Activated CD4-positive, alpha-beta memory T cell treated with anti-CD3 and anti-CD28 coated beads for 36 hours (primary cell): ENCODE results near the gene PDS5B. TPM values are rescaled to one million over a fixed set of nuclear protein-coding genes. Genes with fewer than 3 reads are reported as not detected.
"Not testable (repeated sequence)": the region's sequence is repeated elsewhere in the genome, so short reads cannot be mapped to it uniquely, and the experiment has no call there.

ENCODE experiments used
- CTCF ChIA-PET: fragments of 350-600 bp; sonication (Branson Sonifier 250); formaldehyde crosslinking; loops from one replicate; lab custom pipeline; 2021; ENCODE audit warnings: antibody characterized with exemption, inconsistent platforms; lab: Charles Lee
- POLR2A ChIA-PET: fragments of 350-600 bp; sonication (Branson Sonifier 250); formaldehyde crosslinking; loops from one replicate; lab custom pipeline; 2021; ENCODE audit warnings: antibody characterized with exemption; lab: Charles Lee
- DNase-seq: peaks from one replicate; pipeline ENCODE4 v3.0.0-alpha.2; 2020
- H3K27ac Mint-ChIP-seq: one replicate; pipeline ENCODE4 v1.8.0; 2021; ENCODE audit warnings: mixed read lengths
- H3K27me3 Mint-ChIP-seq: one replicate; pipeline ENCODE4 v1.8.0; 2021; ENCODE audit warnings: mixed read lengths
- H3K36me3 Mint-ChIP-seq: one replicate; pipeline ENCODE4 v1.8.0; 2021; ENCODE audit warnings: mixed read lengths
- H3K4me1 Mint-ChIP-seq: one replicate; pipeline ENCODE4 v1.8.0; 2021; ENCODE audit warnings: low read depth, mixed read lengths
- H3K4me3 Mint-ChIP-seq: one replicate; pipeline ENCODE4 v1.8.0; 2021; ENCODE audit warnings: mild to moderate bottlenecking, mixed read lengths
- H3K9me3 Mint-ChIP-seq: one replicate; pipeline ENCODE4 v1.8.0; 2021; ENCODE audit warnings: mixed read lengths
- intact Hi-C: fragments of 100-400 bp; cut with micrococcal nuclease; formaldehyde crosslinking; loops from one replicate; pipeline ENCODE4 v1.15.1; 2023
- total RNA-seq, 2 experiments: library from RNA; stranded (reverse); gene quantifications; one replicate each; pipeline ENCODE4 v1.2.3, GENCODE V29; 2021

PDS5B gene
- total RNA-seq, 2 experiments from 2014 or later = 59.4 to 61.7 TPM

DNA sequence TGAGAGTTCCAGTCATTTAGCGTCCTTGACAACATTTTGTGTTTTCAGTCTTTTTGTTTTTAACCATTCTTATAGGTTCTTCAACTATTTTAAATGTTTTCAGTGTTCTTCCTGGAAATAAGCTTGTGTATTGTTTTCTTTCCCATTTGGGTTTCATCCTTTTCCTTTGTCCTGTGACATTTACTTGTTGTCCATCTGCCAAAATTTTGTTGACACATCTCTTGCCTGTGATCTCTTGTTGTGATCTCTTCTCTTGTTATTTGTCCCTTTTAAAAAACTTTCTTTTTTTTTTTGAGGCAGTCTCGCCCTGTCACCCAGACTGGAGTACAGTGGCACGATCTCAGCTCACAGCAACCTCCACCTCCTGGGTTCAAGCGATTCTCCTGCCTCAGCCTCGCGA is 96.5 kb downstream of the PDS5B start:
- Mint-ChIP-seq H3K9me3 (no peaks in the 10 kb centered on the region), H3K27me3 (no peaks in the 10 kb centered on the region), H3K27ac (no peak overlapping the region), H3K4me1 (peaks cover 7% of the 10 kb centered on the region), H3K36me3 (peaks cover 36% of the 10 kb centered on the region), H3K4me3 (no peak overlapping the region)
- POLR2A ChIA-PET = no interaction called here
- no peak for DNase-seq
- intact Hi-C loops = no loop called here
- CTCF ChIA-PET = interaction anchor here (1.5 kb wide), 1 partner anchor 95 kb away, joined by 4 read pairs; no protein-coding TSS in a partner anchor

- CTCF ChIA-PET = no interaction called here
- Mint-ChIP-seq H3K4me1 (peaks cover 4% of the 10 kb centered on the region), H3K27me3 (no peaks in the 10 kb centered on the region), H3K27ac (no peak overlapping the region), H3K36me3 (peaks cover 14% of the 10 kb centered on the region), H3K4me3 (no peak overlapping the region), H3K9me3 (no peaks in the 10 kb centered on the region)
- POLR2A ChIA-PET = no interaction called here
- no peak for DNase-seq
- intact Hi-C loops = no loop called here
These were observed 101.0 kb downstream of the PDS5B start for GRCh38 chr13:32687275-32687674.

DNA sequence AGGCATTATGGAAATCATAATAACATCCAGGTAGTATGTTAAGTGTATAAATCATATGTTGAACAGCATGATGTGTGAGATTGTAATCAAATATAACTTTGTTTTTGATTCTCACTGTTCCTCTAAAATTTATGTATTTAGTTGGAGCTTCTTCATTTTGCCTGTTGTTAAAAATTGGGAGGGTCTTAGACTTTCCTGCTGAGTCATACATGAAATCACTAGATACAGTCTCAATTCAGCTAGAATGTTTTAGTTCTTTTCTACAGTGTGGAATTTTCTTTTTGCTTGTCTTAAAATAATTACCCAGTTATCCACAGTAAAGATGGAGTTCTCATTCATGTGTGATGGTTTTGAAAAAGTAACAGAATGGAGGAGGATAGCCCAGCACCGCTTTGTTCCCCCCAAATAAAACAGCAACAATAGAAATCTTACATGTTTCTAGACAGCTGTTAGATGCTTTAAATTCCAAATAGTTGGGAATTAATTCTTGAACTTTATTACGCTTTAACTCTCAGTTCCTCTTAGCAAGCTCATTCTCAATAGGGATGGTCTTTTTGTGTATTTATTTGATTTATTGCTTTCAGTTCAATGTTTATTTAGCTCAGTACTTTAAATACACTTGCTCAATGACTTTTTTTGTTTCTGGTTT is 109.5 kb downstream of the PDS5B start:
- DNase-seq = no peak
- CTCF ChIA-PET = no interaction called here
- H3K27ac Mint-ChIP-seq = no peak overlapping the region
- H3K27me3 Mint-ChIP-seq = no peaks in the 10 kb centered on the region
- intact Hi-C loops = no loop called here
- no peaks in the 10 kb centered on the region for H3K4me1 Mint-ChIP-seq
- no peaks in the 10 kb centered on the region for H3K9me3 Mint-ChIP-seq
- POLR2A ChIA-PET = no interaction called here
- no peak overlapping the region for H3K4me3 Mint-ChIP-seq
- peaks cover 8% of the 10 kb centered on the region for H3K36me3 Mint-ChIP-seq

DNA sequence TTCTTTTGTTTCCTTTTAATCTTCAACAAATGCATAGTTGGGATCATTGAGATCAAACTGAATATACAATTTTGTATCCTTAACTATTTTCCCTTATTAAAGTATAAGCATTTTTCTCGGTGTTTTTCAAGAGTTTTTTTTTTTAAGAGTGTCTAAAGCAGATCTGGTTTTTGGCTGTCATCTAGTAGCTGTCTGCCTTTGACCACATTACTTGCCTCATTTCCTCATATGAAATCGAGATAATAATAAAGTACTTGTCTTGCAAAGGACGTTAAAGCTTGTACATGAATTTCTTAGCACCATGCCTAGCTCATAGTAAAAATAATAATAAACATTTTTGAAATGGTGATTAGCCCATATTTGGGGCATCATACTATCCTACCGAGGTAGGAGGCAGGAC is 121.2 kb downstream of the PDS5B start:
- H3K27ac Mint-ChIP-seq = no peak overlapping the region
- peaks cover 2% of the 10 kb centered on the region for H3K9me3 Mint-ChIP-seq
- peaks cover 37% of the 10 kb centered on the region for H3K36me3 Mint-ChIP-seq
- no peaks in the 10 kb centered on the region for H3K27me3 Mint-ChIP-seq
- POLR2A ChIA-PET = no interaction called here
- no peak overlapping the region for H3K4me3 Mint-ChIP-seq
- intact Hi-C loops = no loop called here
- H3K4me1 Mint-ChIP-seq = peaks cover 8% of the 10 kb centered on the region
- DNase-seq = no peak
- CTCF ChIA-PET = interaction anchor here (0.6 to 1.1 kb wide), 2 partner anchors 15 to 16 kb away, joined by 3 to 4 read pairs; no protein-coding TSS in a partner anchor

DNA sequence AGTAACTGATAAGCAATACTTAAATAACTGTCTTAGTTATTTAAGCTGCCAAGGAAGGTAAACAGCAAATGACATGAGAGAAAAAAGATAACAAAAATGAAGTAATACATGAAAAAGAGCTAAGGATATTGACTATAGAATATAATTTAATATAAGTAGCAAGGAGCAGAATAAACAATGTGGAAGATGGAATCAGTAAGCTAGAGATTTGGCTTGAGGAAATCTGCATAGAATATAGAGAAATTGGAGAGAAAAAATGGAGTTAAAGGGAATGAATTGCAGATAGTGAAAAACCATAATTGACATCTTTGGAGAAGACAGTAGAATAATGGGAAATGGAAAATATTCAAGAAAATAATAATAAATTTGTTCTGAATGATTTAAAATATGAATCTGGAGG is 127.1 kb downstream of the PDS5B start:
- Mint-ChIP-seq H3K27ac (no peak overlapping the region), H3K36me3 (peaks cover 53% of the 10 kb centered on the region), H3K4me3 (no peak overlapping the region), H3K9me3 (peaks cover 21% of the 10 kb centered on the region), H3K4me1 (no peaks in the 10 kb centered on the region), H3K27me3 (no peaks in the 10 kb centered on the region)
- intact Hi-C loops = no loop called here
- no peak for DNase-seq
- ChIA-PET POLR2A (no interaction called here), CTCF (interaction anchor here (1.1 kb wide), 1 partner anchor 11 kb away, joined by 3 read pairs; no protein-coding TSS in a partner anchor)

- H3K27ac Mint-ChIP-seq, H3K4me1 Mint-ChIP-seq, DNase-seq, intact Hi-C loops, CTCF ChIA-PET, H3K4me3 Mint-ChIP-seq, POLR2A ChIA-PET, H3K27me3 Mint-ChIP-seq: not testable (repeated sequence)
- H3K9me3 Mint-ChIP-seq = peaks cover 21% of the 10 kb centered on the region
- peaks cover 46% of the 10 kb centered on the region for H3K36me3 Mint-ChIP-seq
These were observed 129.9 kb downstream of the PDS5B start for GRCh38 chr13:32716201-32716600.

- Mint-ChIP-seq H3K9me3 (no peaks in the 10 kb centered on the region), H3K27ac (no peak overlapping the region), H3K4me1 (peaks cover 15% of the 10 kb centered on the region), H3K4me3 (no peak overlapping the region), H3K36me3 (peaks cover 28% of the 10 kb centered on the region), H3K27me3 (no peaks in the 10 kb centered on the region)
- no peak for DNase-seq
- CTCF ChIA-PET = no interaction called here
- intact Hi-C loops = no loop called here
- POLR2A ChIA-PET = no interaction called here
These were observed 133.8 kb downstream of the PDS5B start for GRCh38 chr13:32720026-32720425.

- Mint-ChIP-seq H3K36me3 (peaks cover 25% of the 10 kb centered on the region), H3K4me1 (peaks cover 15% of the 10 kb centered on the region)
- DNase-seq, H3K27ac Mint-ChIP-seq, intact Hi-C loops, H3K9me3 Mint-ChIP-seq, H3K27me3 Mint-ChIP-seq, CTCF ChIA-PET, POLR2A ChIA-PET, H3K4me3 Mint-ChIP-seq: not testable (repeated sequence)
These were observed 135.1 kb downstream of the PDS5B start for GRCh38 chr13:32721131-32722034.

DNA sequence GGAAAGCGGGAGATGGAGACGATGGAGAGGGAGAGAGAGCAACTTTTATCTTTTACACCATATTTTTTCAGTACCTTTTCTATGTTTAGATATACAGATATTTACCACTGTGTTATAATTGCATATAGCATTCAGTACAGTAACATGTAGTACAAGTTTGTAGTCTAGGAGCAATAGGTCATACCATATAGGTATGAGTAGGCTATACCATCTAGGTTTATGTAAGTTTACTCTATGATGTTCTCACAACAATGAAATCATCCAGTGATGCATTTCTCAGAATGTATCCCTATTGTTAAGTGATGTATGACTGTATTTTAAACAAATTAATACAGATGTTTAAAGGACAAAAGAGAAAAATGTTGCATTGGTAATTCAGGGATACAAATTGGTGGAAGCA is 136.1 kb downstream of the PDS5B start:
- CTCF ChIA-PET = no interaction called here
- H3K9me3 Mint-ChIP-seq = no peaks in the 10 kb centered on the region
- peaks cover 15% of the 10 kb centered on the region for H3K4me1 Mint-ChIP-seq

GRCh38 chr13:32723987-32724386 is 137.7 kb downstream of the PDS5B start:
- no peak for DNase-seq
- H3K36me3 Mint-ChIP-seq = peaks cover 30% of the 10 kb centered on the region
- no peak overlapping the region for H3K27ac Mint-ChIP-seq
- no peaks in the 10 kb centered on the region for H3K27me3 Mint-ChIP-seq
- H3K4me1 Mint-ChIP-seq = peaks cover 15% of the 10 kb centered on the region
- ChIA-PET POLR2A (no interaction called here), CTCF (interaction anchor here (0.7 to 1.0 kb wide), 3 partner anchors 11 to 143 kb away, joined by 3 read pairs; no protein-coding TSS in a partner anchor)
- no peaks in the 10 kb centered on the region for H3K9me3 Mint-ChIP-seq
- intact Hi-C loops = no loop called here
- H3K4me3 Mint-ChIP-seq = no peak overlapping the region

More for the DNA sequence above, 136.1 kb downstream of the PDS5B start:
- DNase-seq = no peak
- no peak overlapping the region for H3K4me3 Mint-ChIP-seq
- H3K27ac Mint-ChIP-seq = peak overlapping the region; percentile 45
- no peaks in the 10 kb centered on the region for H3K27me3 Mint-ChIP-seq
- peaks cover 27% of the 10 kb centered on the region for H3K36me3 Mint-ChIP-seq
- POLR2A ChIA-PET = no interaction called here
- intact Hi-C loops = no loop called here

GRCh38 chr13:32726374-32727037 is 140.3 kb downstream of the PDS5B start:
- POLR2A ChIA-PET = no interaction called here

GRCh38 chr13:32728327-32728726 is 142.1 kb downstream of the PDS5B start:
- peaks cover 29% of the 10 kb centered on the region for H3K4me1 Mint-ChIP-seq
- H3K27me3 Mint-ChIP-seq = no peaks in the 10 kb centered on the region
- no peak overlapping the region for H3K4me3 Mint-ChIP-seq
- POLR2A ChIA-PET = no interaction called here
- DNase-seq = no peak
- H3K27ac Mint-ChIP-seq = no peak overlapping the region
- peaks cover 12% of the 10 kb centered on the region for H3K9me3 Mint-ChIP-seq
- CTCF ChIA-PET = no interaction called here
- peaks cover 25% of the 10 kb centered on the region for H3K36me3 Mint-ChIP-seq
- intact Hi-C loops = no loop called here

More at GRCh38 chr13:32726374-32727037, 140.3 kb downstream of the PDS5B start:
- H3K27me3 Mint-ChIP-seq = no peaks in the 10 kb centered on the region
- peaks cover 12% of the 10 kb centered on the region for H3K9me3 Mint-ChIP-seq
- CTCF ChIA-PET = interaction anchor here (1.6 kb wide), 1 partner anchor 10 kb away, joined by 4 read pairs; no protein-coding TSS in a partner anchor
- H3K4me3 Mint-ChIP-seq = no peak overlapping the region
- no peak overlapping the region for H3K27ac Mint-ChIP-seq
- peaks cover 29% of the 10 kb centered on the region for H3K4me1 Mint-ChIP-seq
- peaks cover 36% of the 10 kb centered on the region for H3K36me3 Mint-ChIP-seq
- DNase-seq = no peak
- intact Hi-C loops = no loop called here
